WI38 (cell line): ENCODE results near the gene ZCWPW2.

Experiments used
- H3K4me3 ChIP-seq: 2 replicates; pipeline ENCODE4 v1.5.1; 2011; ENCODE audit warnings: low read depth, mild to moderate bottlenecking, control low read depth, low read length
- TF ChIP-seq, protein P1 (sequence below): IDR thresholded peaks from 2 replicates; pipeline ENCODE4 v1.5.1; 2012; ENCODE audit warnings: low read depth, mild to moderate bottlenecking, control low read depth, low read length

The ZCWPW2 gene

DNA sequence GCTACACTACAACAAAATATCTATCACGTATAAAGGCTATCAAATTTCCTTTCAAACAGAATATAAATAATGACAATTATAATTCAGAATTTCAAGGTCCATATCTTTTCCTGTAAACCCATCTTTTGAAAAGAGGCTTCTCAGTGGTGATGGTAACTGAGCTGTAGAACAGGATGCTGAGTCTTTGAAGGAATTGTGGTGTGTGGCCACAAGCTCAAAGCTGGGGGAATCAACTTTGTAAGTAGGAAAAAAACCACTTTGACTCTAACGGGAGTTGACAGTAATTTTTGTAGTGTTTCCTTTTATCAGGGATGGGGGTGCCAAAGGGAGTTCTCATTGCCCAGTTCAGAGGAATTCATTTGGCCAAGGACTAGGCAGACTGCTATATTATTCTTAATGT, 13.3 kb upstream of the ZCWPW2 start:
- no peak overlapping the region for H3K4me3 ChIP-seq
- TF ChIP-seq, protein P1, sequence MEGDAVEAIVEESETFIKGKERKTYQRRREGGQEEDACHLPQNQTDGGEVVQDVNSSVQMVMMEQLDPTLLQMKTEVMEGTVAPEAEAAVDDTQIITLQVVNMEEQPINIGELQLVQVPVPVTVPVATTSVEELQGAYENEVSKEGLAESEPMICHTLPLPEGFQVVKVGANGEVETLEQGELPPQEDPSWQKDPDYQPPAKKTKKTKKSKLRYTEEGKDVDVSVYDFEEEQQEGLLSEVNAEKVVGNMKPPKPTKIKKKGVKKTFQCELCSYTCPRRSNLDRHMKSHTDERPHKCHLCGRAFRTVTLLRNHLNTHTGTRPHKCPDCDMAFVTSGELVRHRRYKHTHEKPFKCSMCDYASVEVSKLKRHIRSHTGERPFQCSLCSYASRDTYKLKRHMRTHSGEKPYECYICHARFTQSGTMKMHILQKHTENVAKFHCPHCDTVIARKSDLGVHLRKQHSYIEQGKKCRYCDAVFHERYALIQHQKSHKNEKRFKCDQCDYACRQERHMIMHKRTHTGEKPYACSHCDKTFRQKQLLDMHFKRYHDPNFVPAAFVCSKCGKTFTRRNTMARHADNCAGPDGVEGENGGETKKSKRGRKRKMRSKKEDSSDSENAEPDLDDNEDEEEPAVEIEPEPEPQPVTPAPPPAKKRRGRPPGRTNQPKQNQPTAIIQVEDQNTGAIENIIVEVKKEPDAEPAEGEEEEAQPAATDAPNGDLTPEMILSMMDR = no peak

- TF ChIP-seq, protein P1 = no peak
- no peak overlapping the region for H3K4me3 ChIP-seq
These were observed 11.3 kb upstream of the ZCWPW2 start for GRCh38 chr3:28337230-28337629.

- TF ChIP-seq, protein P1 = no peak
- peak overlapping the region; percentile 50 for H3K4me3 ChIP-seq
These were observed 5.4 kb upstream of the ZCWPW2 start for GRCh38 chr3:28343144-28343543.

GRCh38 chr3:28345690-28346089, 2.8 kb upstream of the ZCWPW2 start:
- no peak overlapping the region for H3K4me3 ChIP-seq
- TF ChIP-seq, protein P1 = no peak

GRCh38 chr3:28347374-28348264, 902 bp upstream of the ZCWPW2 start:
- TF ChIP-seq, protein P1 = no peak
- peak overlapping the region; percentile 69 for H3K4me3 ChIP-seq

DNA sequence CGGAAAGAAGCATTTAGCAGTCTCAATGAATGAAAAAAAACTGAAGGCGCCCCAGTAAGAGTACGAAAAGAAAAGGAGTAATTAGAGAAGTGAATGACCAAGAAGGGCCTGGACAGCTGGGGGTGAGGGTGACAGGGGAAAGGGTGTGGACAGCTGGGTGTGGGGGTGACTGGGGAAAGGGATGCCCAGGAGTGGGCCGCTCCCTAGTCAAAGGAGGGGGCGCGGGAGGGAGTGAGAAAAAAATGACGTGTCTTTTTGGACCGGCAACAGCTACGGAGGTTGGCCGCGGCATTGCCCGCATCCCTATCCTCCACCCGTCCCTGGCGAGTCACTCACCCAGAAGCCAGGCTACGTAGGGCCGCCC, 274 bp upstream of the ZCWPW2 start:
- TF ChIP-seq, protein P1 = no peak
- H3K4me3 ChIP-seq = peak overlapping the region; percentile 69

DNA sequence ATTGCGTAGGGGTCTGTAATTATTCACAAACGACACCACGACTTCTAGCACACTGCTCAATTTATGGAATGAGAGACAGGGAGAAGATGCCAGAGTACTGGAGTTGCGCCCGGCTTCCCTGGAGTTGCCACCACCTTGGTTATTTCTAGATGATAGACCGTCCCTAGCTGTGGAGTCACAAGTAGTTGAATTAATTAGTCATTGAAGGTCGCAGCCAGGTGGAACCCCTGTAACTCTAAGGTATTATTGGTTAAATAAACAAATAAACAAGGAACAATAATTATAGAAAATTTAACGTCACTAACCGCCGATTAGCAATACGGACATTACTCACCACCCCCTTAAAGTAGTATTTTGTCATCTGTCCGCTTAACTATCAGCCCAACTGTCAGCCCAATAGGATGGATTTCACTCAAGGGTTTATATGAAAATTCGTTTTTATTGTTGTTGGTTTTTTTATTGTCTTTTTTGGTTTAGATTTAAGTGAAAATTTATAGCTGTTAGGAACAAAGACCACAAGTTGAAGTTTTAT, 1.0 kb downstream of the ZCWPW2 start:
- TF ChIP-seq, protein P1 = no peak
- peak overlapping the region; percentile 69 for H3K4me3 ChIP-seq
